ENCODE results near the gene B3GAT3.
A peak's percentile ranks its signal among the peaks of the same experiment; 100 is the strongest.

Gene B3GAT3

DNA sequence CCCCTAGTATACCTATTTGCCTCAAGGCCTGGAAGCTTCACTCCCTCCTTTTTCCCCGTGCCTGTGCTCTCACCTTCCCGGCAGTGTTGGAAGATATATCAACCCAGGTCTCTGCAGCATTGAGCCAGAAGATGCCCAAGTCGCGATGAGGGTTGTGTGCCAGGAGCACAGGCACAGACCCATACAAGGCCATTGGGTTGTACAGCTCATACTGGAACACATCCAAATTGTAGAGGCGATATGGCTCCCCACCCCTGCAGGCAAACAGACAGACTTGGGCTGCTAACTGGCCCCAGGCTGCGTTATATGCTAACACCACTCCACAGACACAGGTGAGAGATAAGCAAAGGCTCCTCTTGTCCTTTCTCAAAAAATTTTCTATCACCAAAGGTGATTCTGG, 10.7 kb upstream of the B3GAT3 start:
- Histone ChIP-seq H3F3A (ENCODE audit: control insufficient read depth, insufficient read depth) (no peaks in the 10 kb centered on the region), H3K27me3 (ENCODE audit: control insufficient read depth, low read length) (no peaks in the 10 kb centered on the region)

DNA sequence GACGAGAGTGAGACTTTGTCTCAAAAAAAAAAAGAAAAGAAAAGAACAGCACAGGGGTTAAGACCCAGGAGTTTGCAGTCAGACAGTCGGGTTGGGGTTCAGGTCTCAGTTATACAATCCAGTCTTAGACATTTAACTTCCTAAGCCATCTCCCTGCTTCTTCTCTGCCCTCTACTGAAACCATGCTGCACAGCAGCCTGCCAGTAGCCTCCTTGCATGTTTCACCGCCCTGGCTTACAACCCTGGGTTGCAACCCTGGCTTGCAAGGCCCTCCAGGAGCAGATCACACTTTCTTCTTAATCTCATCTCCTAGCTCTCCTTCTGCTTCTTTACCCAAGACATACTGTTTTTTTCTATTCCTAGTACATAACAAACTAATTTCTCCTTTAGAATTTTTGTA, 5.9 kb upstream of the B3GAT3 start:
- Histone ChIP-seq H3K4me3 (ENCODE audit: low read length) (no peak overlapping the region), H3K27ac (ENCODE audit: low read depth, low read length) (no peak overlapping the region), H3K4me1 (ENCODE audit: control insufficient read depth, low read length) (no peaks in the 10 kb centered on the region), H3F3A (ENCODE audit: control insufficient read depth, insufficient read depth) (peaks cover 16% of the 10 kb centered on the region), H3K79me2 (ENCODE audit: control insufficient read depth, low read length) (no peaks in the 10 kb centered on the region), H3K9me2 (replicated peaks; ENCODE audit: control insufficient read depth, low read length) (no peaks in the 10 kb centered on the region), H3K4me2 (ENCODE audit: low read length) (no peak overlapping the region), H4K20me1 (ENCODE audit: control insufficient read depth, insufficient read depth, low read depth, low read length) (no peaks in the 10 kb centered on the region), H3K36me3 (ENCODE audit: control insufficient read depth, low read length) (peaks cover 76% of the 10 kb centered on the region), H3K9me3 (ENCODE audit: control insufficient read depth, insufficient read depth, low read length) (no peaks in the 10 kb centered on the region), H3K27me3 (ENCODE audit: control insufficient read depth, low read length) (no peaks in the 10 kb centered on the region)
- TF ChIP-seq, protein P1, sequence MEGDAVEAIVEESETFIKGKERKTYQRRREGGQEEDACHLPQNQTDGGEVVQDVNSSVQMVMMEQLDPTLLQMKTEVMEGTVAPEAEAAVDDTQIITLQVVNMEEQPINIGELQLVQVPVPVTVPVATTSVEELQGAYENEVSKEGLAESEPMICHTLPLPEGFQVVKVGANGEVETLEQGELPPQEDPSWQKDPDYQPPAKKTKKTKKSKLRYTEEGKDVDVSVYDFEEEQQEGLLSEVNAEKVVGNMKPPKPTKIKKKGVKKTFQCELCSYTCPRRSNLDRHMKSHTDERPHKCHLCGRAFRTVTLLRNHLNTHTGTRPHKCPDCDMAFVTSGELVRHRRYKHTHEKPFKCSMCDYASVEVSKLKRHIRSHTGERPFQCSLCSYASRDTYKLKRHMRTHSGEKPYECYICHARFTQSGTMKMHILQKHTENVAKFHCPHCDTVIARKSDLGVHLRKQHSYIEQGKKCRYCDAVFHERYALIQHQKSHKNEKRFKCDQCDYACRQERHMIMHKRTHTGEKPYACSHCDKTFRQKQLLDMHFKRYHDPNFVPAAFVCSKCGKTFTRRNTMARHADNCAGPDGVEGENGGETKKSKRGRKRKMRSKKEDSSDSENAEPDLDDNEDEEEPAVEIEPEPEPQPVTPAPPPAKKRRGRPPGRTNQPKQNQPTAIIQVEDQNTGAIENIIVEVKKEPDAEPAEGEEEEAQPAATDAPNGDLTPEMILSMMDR (IDR thresholded peaks at IDR 0.05; ENCODE audit: low read depth, low read length, poor library complexity, severe bottlenecking): no peak
- TF ChIP-seq EZH2phosphoT487 (IDR thresholded peaks at IDR 0.05; ENCODE audit: borderline replicate concordance, low read length): no peak

More for the DNA sequence above, 10.7 kb upstream of the B3GAT3 start:
- Histone ChIP-seq H4K20me1 (ENCODE audit: control insufficient read depth, insufficient read depth, low read depth, low read length) (no peaks in the 10 kb centered on the region), H3K4me3 (ENCODE audit: low read length) (no peak overlapping the region), H3K79me2 (ENCODE audit: control insufficient read depth, low read length) (peaks cover 4% of the 10 kb centered on the region; the same call in 1 of the 2 replicates), H3K36me3 (ENCODE audit: control insufficient read depth, low read length) (peaks cover 89% of the 10 kb centered on the region), H3K4me1 (ENCODE audit: control insufficient read depth, low read length) (no peaks in the 10 kb centered on the region), H3K4me2 (ENCODE audit: low read length) (no peak overlapping the region), H3K27ac (ENCODE audit: low read depth, low read length) (no peak overlapping the region), H3K9me3 (ENCODE audit: control insufficient read depth, insufficient read depth, low read length) (no peaks in the 10 kb centered on the region), H3K9me2 (replicated peaks; ENCODE audit: control insufficient read depth, low read length) (no peaks in the 10 kb centered on the region)
- TF ChIP-seq EZH2phosphoT487 (IDR thresholded peaks at IDR 0.05; ENCODE audit: borderline replicate concordance, low read length): no peak
- TF ChIP-seq, protein P1 (IDR thresholded peaks at IDR 0.05; ENCODE audit: low read depth, low read length, poor library complexity, severe bottlenecking): no peak

DNA sequence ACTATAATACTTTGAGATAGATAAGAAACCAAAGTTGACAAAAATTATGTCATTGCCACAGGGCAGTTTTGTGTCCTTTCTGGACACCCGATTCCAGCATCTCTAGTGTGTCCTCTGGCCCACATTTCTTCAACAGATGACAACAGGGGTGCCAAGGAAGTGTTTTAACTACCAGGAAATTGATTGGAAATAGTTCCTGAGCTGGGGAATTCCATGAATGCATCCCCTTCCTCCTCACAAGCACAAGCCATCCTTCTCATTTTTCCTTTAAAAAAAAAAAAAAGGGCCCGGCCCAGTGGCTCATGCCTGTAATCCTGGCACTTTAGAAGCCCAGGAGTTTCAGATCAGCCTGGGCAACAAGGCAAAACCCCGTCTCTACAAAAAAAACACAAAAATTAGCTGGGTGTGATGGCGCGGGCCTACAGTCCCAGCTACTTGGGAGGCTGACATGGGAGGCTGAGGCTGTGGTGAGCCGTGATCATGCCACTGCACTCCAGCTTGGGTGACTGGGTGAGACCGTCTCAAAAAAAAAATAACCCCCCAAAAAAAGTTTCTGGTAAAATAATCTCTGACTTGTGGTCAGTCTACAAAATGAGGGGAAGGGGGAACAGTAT, 797 bp upstream of the B3GAT3 start:
- H3K4me3 ChIP-seq (ENCODE audit: low read length): no peak overlapping the region
- TF ChIP-seq, protein P1 (IDR thresholded peaks at IDR 0.05; ENCODE audit: low read depth, low read length, poor library complexity, severe bottlenecking): no peak
- no peak for TF ChIP-seq EZH2phosphoT487 (IDR thresholded peaks at IDR 0.05; ENCODE audit: borderline replicate concordance, low read length)

More for the DNA sequence above, 797 bp upstream of the B3GAT3 start:
- Histone ChIP-seq H3K9me2 (replicated peaks; ENCODE audit: control insufficient read depth, low read length) (no peaks in the 10 kb centered on the region), H3K36me3 (ENCODE audit: control insufficient read depth, low read length) (peaks cover 52% of the 10 kb centered on the region), H4K20me1 (ENCODE audit: control insufficient read depth, insufficient read depth, low read depth, low read length) (no peaks in the 10 kb centered on the region), H3K4me2 (ENCODE audit: low read length) (peak overlapping the region; percentile 91; the same call in 1 of the 2 replicates), H3K79me2 (ENCODE audit: control insufficient read depth, low read length) (peaks cover 26% of the 10 kb centered on the region), H3F3A (ENCODE audit: control insufficient read depth, insufficient read depth) (peaks cover 35% of the 10 kb centered on the region), H3K27me3 (ENCODE audit: control insufficient read depth, low read length) (no peaks in the 10 kb centered on the region), H3K9me3 (ENCODE audit: control insufficient read depth, insufficient read depth, low read length) (no peaks in the 10 kb centered on the region), H3K27ac (ENCODE audit: low read depth, low read length) (peak overlapping the region; percentile 87), H3K4me1 (ENCODE audit: control insufficient read depth, low read length) (peaks cover 17% of the 10 kb centered on the region)
